HL-60 (cell line): ENCODE measurements around the gene SMPD1.

ENCODE experiments used
- GABPA ChIP-seq: IDR thresholded peaks from 2 replicates; pipeline ENCODE4 v1.6.1; 2012; ENCODE audit warnings: low read depth
- POLR2AphosphoS5 ChIP-seq: IDR thresholded peaks from 2 replicates; pipeline ENCODE4 v1.6.1; 2012; ENCODE audit warnings: low read depth
- SPI1 ChIP-seq: IDR thresholded peaks from 2 replicates; pipeline ENCODE4 v1.6.1; 2012; ENCODE audit warnings: low read depth, mild to moderate bottlenecking, borderline replicate concordance
- TF ChIP-seq, protein P1 (sequence below): IDR thresholded peaks from one replicate; pipeline ENCODE4 v1.5.1; 2011; ENCODE audit warnings: low read length, control low read depth, inconsistent platforms; ENCODE audit not compliant: insufficient read depth

DNA sequence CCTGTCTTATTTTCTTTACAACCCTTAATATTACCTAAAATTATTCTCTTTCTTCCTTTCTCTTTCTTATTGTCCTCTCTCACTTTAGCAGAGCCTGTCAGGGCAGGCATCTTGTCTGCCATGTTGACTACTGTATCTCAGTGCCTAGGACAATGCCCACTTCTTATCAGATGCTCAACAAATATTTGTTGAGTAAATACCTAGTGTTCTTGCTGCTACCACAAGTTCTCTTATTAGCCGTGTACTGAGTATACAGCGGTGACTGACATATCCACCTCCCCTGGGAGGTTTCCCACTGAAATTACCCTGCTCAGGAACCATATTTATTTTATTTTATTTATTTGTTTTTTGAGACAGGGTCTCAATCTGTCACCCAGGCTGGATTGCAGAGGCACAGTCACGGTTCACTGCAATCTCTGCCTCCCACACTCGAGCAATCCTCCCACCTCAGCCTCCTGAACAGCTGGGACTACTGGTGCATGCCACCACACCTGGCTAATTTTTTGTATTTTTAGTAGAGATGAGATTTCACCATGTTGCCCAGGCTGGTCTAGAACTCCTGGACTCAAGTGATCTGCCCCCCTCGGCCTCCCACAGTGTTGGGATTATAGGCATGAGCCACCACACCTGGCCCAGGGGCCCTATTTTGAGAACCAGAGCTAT lies 43.9 kb downstream of the SMPD1 start:
- TF ChIP-seq, protein P1, sequence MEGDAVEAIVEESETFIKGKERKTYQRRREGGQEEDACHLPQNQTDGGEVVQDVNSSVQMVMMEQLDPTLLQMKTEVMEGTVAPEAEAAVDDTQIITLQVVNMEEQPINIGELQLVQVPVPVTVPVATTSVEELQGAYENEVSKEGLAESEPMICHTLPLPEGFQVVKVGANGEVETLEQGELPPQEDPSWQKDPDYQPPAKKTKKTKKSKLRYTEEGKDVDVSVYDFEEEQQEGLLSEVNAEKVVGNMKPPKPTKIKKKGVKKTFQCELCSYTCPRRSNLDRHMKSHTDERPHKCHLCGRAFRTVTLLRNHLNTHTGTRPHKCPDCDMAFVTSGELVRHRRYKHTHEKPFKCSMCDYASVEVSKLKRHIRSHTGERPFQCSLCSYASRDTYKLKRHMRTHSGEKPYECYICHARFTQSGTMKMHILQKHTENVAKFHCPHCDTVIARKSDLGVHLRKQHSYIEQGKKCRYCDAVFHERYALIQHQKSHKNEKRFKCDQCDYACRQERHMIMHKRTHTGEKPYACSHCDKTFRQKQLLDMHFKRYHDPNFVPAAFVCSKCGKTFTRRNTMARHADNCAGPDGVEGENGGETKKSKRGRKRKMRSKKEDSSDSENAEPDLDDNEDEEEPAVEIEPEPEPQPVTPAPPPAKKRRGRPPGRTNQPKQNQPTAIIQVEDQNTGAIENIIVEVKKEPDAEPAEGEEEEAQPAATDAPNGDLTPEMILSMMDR, result no peak
- TF ChIP-seq POLR2AphosphoS5, result no peak
- TF ChIP-seq GABPA, result no peak
- TF ChIP-seq SPI1, result no peak
